ENCODE data around the gene OTOF. TPM values are rescaled to one million over a fixed set of nuclear protein-coding genes. Genes with fewer than 3 reads are reported as not detected.

The OTOF gene
- total and polyA plus RNA-seq, 9 of the 15 experiments (the other 6 are each of a cell fraction or from before 2014, with no cell fraction given), result 0.03 to 0.11 (median 0.06) TPM; not detected in 5

GRCh38 chr2:26477126-26477910 lies 606 bp downstream of the OTOF start:
- peak overlapping the region; percentile 45 for H2AFZ ChIP-seq (ENCODE audit: low read depth, low read length)
- POLR2A ChIA-PET, result interaction anchor here (1.0 kb wide), 1 partner anchor 63 kb away, joined by 3 read pairs; no protein-coding TSS in a partner anchor
- H4K20me1 ChIP-seq (replicated peaks; ENCODE audit: control insufficient read depth, insufficient read depth, low read length), result peaks cover 5% of the 10 kb centered on the region; the same call in 1 of the 2 replicates
- H3K9me3 ChIP-seq (replicated peaks; ENCODE audit: control insufficient read depth, insufficient read depth, low read depth, low read length), result no peaks in the 10 kb centered on the region
- no peaks in the 10 kb centered on the region for H3K9me1 ChIP-seq (ENCODE audit: control insufficient read depth, insufficient read depth, low read length)
- no peak overlapping the region for H3K27ac ChIP-seq (ENCODE audit: extremely low read depth, low read depth, low read length)
- TF ChIP-seq MXI1 (IDR thresholded peaks at IDR 0.05; ENCODE audit: low read depth, low read length) (no peak), E2F1 (CRISPR knock-in tag; IDR thresholded peaks at IDR 0.05) (no peak), ZZZ3 (IDR thresholded peaks at IDR 0.05) (no peak), HNRNPK (IDR thresholded peaks at IDR 0.05; ENCODE audit: low read depth, low read length, poor library complexity, severe bottlenecking) (no peak), ELF2 (CRISPR knock-in tag; IDR thresholded peaks at IDR 0.05) (no peak), PRPF4 (IDR thresholded peaks at IDR 0.05; ENCODE audit: insufficient read depth, low read depth, low read length, poor library complexity, severe bottlenecking) (no peak), FOXO4 (CRISPR knock-in tag; IDR thresholded peaks at IDR 0.05) (no peak)
- ATAC-seq (peak; percentile 43), FAIRE-seq (no peak), DNase-seq (ENCODE audit: extremely low read depth in 1 of 4, low spot score in 3 of 4) (peak in 3 of 4 experiments; percentile 22 to 39 (median 38))
- H3K36me3 ChIP-seq (ENCODE audit: control insufficient read depth, insufficient read depth, low read length), result no peaks in the 10 kb centered on the region
- in situ Hi-C loops (cut with MboI) (no loop called here), intact Hi-C loops (cut with micrococcal nuclease) (no loop called here)
- H3K9ac ChIP-seq (ENCODE audit: insufficient read depth in 1 of 2, low read depth in 2 of 2, low read length in 2 of 2), result peak overlapping the region in 1 of 2 experiments; percentile 64; a peak in 2 of 4 replicates
- H3K4me3 ChIP-seq, result no peak overlapping the region
- CTCF ChIA-PET (ENCODE audit: low intra/inter-chr PET ratio), result no interaction called here
- no peaks in the 10 kb centered on the region for H3K79me2 ChIP-seq (ENCODE audit: control insufficient read depth, insufficient read depth, low read length)
- no peak overlapping the region for H3K4me2 ChIP-seq (ENCODE audit: insufficient read depth, low read length)
- 12% methylated on average over 17 of the region's 33 CpGs for WGBS (ENCODE audit: insufficient coverage, low coverage, missing lambda C conversion rate)
- H3K27me3 ChIP-seq (ENCODE audit: control insufficient read depth in 2 of 2, insufficient read depth in 2 of 2, low read length in 2 of 2), result peaks cover 0 to 2% of the 10 kb centered on the region in 2 experiments; a peak in 2 of 5 replicates
- no TSS peak for BruUV-seq (replicated peaks)
- H3K4me1 ChIP-seq (replicated peaks in 1 of 2; ENCODE audit: control insufficient read depth in 2 of 2, insufficient read depth in 2 of 2, low read length in 2 of 2), result peaks cover 0 to 48% of the 10 kb centered on the region in 2 experiments; a peak in 2 of 5 replicates
